Keratinocyte (primary cell): Measurements from ENCODE around the gene ELAVL4. TPM values are rescaled to one million over a fixed set of nuclear protein-coding genes. Genes with fewer than 3 reads are reported as not detected.

ENCODE experiments used
- DNase-seq: peaks from one replicate; pipeline ENCODE4 v3.0.0-alpha.2; 2011; ENCODE audit warnings: low read depth, missing footprints, low spot score
- FAIRE-seq: peaks from 2 replicates; lab custom pipeline; 2011; peaks lifted over from hg19 to GRCh38; lab: Jason Lieb, UNC
- H2AFZ ChIP-seq: 2 replicates; pipeline ENCODE4 v1.6.0; 2012; ENCODE audit warnings: low read length, control low read depth, inconsistent platforms; ENCODE audit not compliant: control insufficient read depth
- H3K27ac ChIP-seq: 2 replicates; pipeline ENCODE4 v1.5.1; 2011; ENCODE audit warnings: low read length; ENCODE audit not compliant: control insufficient read depth, insufficient read depth
- H3K27me3 ChIP-seq: 3 replicates; pipeline ENCODE4 v1.6.0; 2011; ENCODE audit warnings: low read length; ENCODE audit not compliant: control insufficient read depth, insufficient read depth; ENCODE audit errors: extremely low read depth
- H3K36me3 ChIP-seq, 2 experiments: 2 replicates in 1 of 2; 3 replicates in 1 of 2; pipeline ENCODE4 v1.5.1; 2011; ENCODE audit warnings: low read length in 2 of 2, mild to moderate bottlenecking in 1 of 2; ENCODE audit not compliant: control insufficient read depth in 2 of 2, insufficient read depth in 2 of 2; ENCODE audit errors: extremely low read depth in 1 of 2
- H3K4me1 ChIP-seq: 3 replicates; pipeline ENCODE4 v1.5.1; 2011; ENCODE audit warnings: low read length; ENCODE audit not compliant: control insufficient read depth, insufficient read depth; ENCODE audit errors: extremely low read depth
- H3K4me2 ChIP-seq: 3 replicates; pipeline ENCODE4 v1.6.0; 2011; ENCODE audit warnings: low read depth, low read length; ENCODE audit not compliant: control insufficient read depth, insufficient read depth; ENCODE audit errors: extremely low read depth
- H3K4me3 ChIP-seq, 3 experiments: fragments of 200-600 bp in 1 of 3; sonication (generic) in 1 of 3; 2 replicates in 2 of 3; 3 replicates in 1 of 3; pipeline ENCODE4 v1.5.1; 2011 to 2016; ENCODE audit warnings: low read length in 3 of 3, mild to moderate bottlenecking in 3 of 3, control low read depth in 2 of 3, inconsistent platforms in 1 of 3, low read depth in 1 of 3, mixed read lengths in 1 of 3, mixed run types in 1 of 3, moderate library complexity in 1 of 3; ENCODE audit not compliant: control insufficient read depth in 2 of 3, insufficient read depth in 2 of 3; ENCODE audit errors: extremely low read depth in 1 of 3
- H3K79me2 ChIP-seq: 2 replicates; pipeline ENCODE4 v1.6.0; 2012; ENCODE audit warnings: low read length; ENCODE audit not compliant: control insufficient read depth, insufficient read depth
- H3K9ac ChIP-seq: 3 replicates; pipeline ENCODE4 v1.6.0; 2011; ENCODE audit warnings: low read length; ENCODE audit not compliant: control insufficient read depth, insufficient read depth; ENCODE audit errors: extremely low read depth
- H3K9me1 ChIP-seq: 3 replicates; pipeline ENCODE4 v1.6.0; 2011; ENCODE audit warnings: low read length; ENCODE audit not compliant: control insufficient read depth, insufficient read depth; ENCODE audit errors: extremely low read depth
- H3K9me3 ChIP-seq: 2 replicates; pipeline ENCODE4 v1.5.1; 2012; ENCODE audit warnings: low read depth, low read length; ENCODE audit not compliant: control insufficient read depth
- H4K20me1 ChIP-seq: 3 replicates; pipeline ENCODE4 v1.6.0; 2011; ENCODE audit warnings: low read length; ENCODE audit not compliant: control insufficient read depth, insufficient read depth; ENCODE audit errors: extremely low read depth
- CTCF ChIP-seq, 3 experiments: IDR thresholded peaks in 1 of 3; conservative IDR thresholded peaks in 1 of 3; optimal IDR thresholded peaks in 1 of 3; 2 replicates in 2 of 3; 3 replicates in 1 of 3; pipeline versions ENCODE3 to v1.5.1; 2011; ENCODE audit warnings: low read length in 3 of 3, mild to moderate bottlenecking in 3 of 3, moderate library complexity in 2 of 3, control low read depth in 1 of 3, inconsistent platforms in 1 of 3; ENCODE audit not compliant: insufficient read depth in 2 of 3; ENCODE audit errors: extremely low read depth in 1 of 3
- EZH2 ChIP-seq: IDR thresholded peaks from one replicate; pipeline ENCODE4 v1.6.1; 2012; ENCODE audit warnings: inconsistent platforms, mild to moderate bottlenecking, low read length, moderate library complexity
- dilution Hi-C: fragments of 300-500 bp; cut with MboI; formaldehyde crosslinking; loops from one replicate; pipeline ENCODE4 v1.7.0; 2020; ENCODE audit warnings: low sequenced_read_pairs; ENCODE audit not compliant: extremely low pct_ligation_motif_present
- polyA minus RNA-seq, 3 experiments: library from RNA; depleted of rRNA, polyadenylated mRNA; stranded (reverse); fragments of >200 nt; gene quantifications; 1 replicate in 1 of 3; 2 replicates in 1 of 3; 3 replicates in 1 of 3; pipeline ENCODE4 v1.2.3, GENCODE V29; 2011
- polyA plus RNA-seq, 5 experiments: library from polyadenylated mRNA; depleted of rRNA in 3 of 5; stranded (reverse) in 3 of 5; stranded (forward) in 1 of 5; unstranded in 1 of 5; fragments of >200 nt; gene quantifications; 1 replicate in 1 of 5; 2 replicates in 3 of 5; 3 replicates in 1 of 5; pipeline versions ENCODE4 v1.2.1 to v1.2.3, GENCODE V29; 2011 to 2012; ENCODE audit warnings: missing spikeins in 2 of 5, low read depth in 1 of 5, low replicate concordance in 1 of 5

ELAVL4 gene
- polyA plus RNA-seq (not detected in 3 replicates), polyA minus RNA-seq (not detected in 3 replicates)
- polyA plus RNA-seq (2011; ENCODE audit: low read depth): not detected
- polyA plus RNA-seq (2011; cell fraction: cytosol; rRNA removed): not detected in 2 replicates
- polyA plus RNA-seq (2011; cell fraction: nucleus; rRNA removed): not detected in 2 replicates
- not detected in 2 replicates for polyA plus RNA-seq (2012; ENCODE audit: low replicate concordance)
- polyA minus RNA-seq (2011; cell fraction: cytosol; rRNA and poly(A)+ RNA removed): not detected
- not detected in 2 replicates for polyA minus RNA-seq (2011; cell fraction: nucleus; rRNA and poly(A)+ RNA removed)

GRCh38 chr1:50108497-50109059 lies at the start of gene ELAVL4:
TSS of gene ELAVL4 (plus strand) at chr1:50108920. CDS start at chr1:50109190, 270 bp downstream.
- H4K20me1 ChIP-seq: no peaks in the 10 kb centered on the region
- H3K4me2 ChIP-seq: no peak within 1 kb of the TSS
- no peak for TF ChIP-seq CTCF (optimal IDR thresholded peaks at IDR 0.05 in 1 of 3, IDR thresholded peaks at IDR 0.05 in 1 of 3, conservative IDR thresholded peaks at IDR 0.05 in 1 of 3; ENCODE audit: extremely low read depth in 1 of 3, insufficient read depth in 2 of 3, low read length in 3 of 3)
- no peak for TF ChIP-seq EZH2
- no peaks in the 10 kb centered on the region for H3K36me3 ChIP-seq
- H3K4me1 ChIP-seq: no peaks in the 10 kb centered on the region
- H3K27ac ChIP-seq: no peak within 1 kb of the TSS
- no peak within 1 kb of the TSS for H2AFZ ChIP-seq
- H3K9ac ChIP-seq: no peak within 1 kb of the TSS
- peaks cover 3% of the 10 kb centered on the region for H3K27me3 ChIP-seq
- no peak for DNase-seq
- no peaks in the 10 kb centered on the region for H3K9me1 ChIP-seq
- no peaks in the 10 kb centered on the region for H3K9me3 ChIP-seq
- dilution Hi-C loops: no loop called here
- no peaks in the 10 kb centered on the region for H3K79me2 ChIP-seq
- FAIRE-seq: no peak
- H3K4me3 ChIP-seq: no peak within 1 kb of the TSS

- Histone ChIP-seq H3K79me2 (no peaks in the 10 kb centered on the region), H4K20me1 (no peaks in the 10 kb centered on the region), H3K27ac (no peak overlapping the region), H3K27me3 (no peaks in the 10 kb centered on the region), H3K4me3 (no peak overlapping the region), H3K9ac (no peak overlapping the region), H3K4me1 (no peaks in the 10 kb centered on the region), H2AFZ (no peak overlapping the region), H3K36me3 (no peaks in the 10 kb centered on the region), H3K9me3 (no peaks in the 10 kb centered on the region), H3K4me2 (no peak overlapping the region), H3K9me1 (no peaks in the 10 kb centered on the region)
- no peak for TF ChIP-seq EZH2
- TF ChIP-seq CTCF (optimal IDR thresholded peaks at IDR 0.05 in 1 of 3, IDR thresholded peaks at IDR 0.05 in 1 of 3, conservative IDR thresholded peaks at IDR 0.05 in 1 of 3; ENCODE audit: extremely low read depth in 1 of 3, insufficient read depth in 2 of 3, low read length in 3 of 3): no peak
- no peak for FAIRE-seq
- dilution Hi-C loops: no loop called here
- DNase-seq: no peak
Measured at GRCh38 chr1:50060279-50060678, 48.4 kb upstream of the ELAVL4 start.
